ES-I3 (cell line): Measurements from ENCODE around the gene ATIC.

Experiments used
- H3K36me3 ChIP-seq: 2 replicates; pipeline ENCODE4 v1.6.1; 2013; ENCODE audit warnings: mild to moderate bottlenecking, low read length, control low read depth, moderate library complexity; ENCODE audit not compliant: insufficient read depth
- H3K4me1 ChIP-seq: 2 replicates; pipeline ENCODE4 v1.6.1; 2013; ENCODE audit warnings: mild to moderate bottlenecking, control low read depth, low read length; ENCODE audit not compliant: insufficient read depth
- H3K9ac ChIP-seq: 2 replicates; pipeline ENCODE4 v1.6.1; 2013; ENCODE audit warnings: low read depth, mild to moderate bottlenecking, low read length, moderate library complexity
- H3K9me3 ChIP-seq: 2 replicates; pipeline ENCODE4 v1.6.1; 2013; ENCODE audit warnings: mild to moderate bottlenecking, low read length, moderate library complexity; ENCODE audit not compliant: control insufficient read depth, insufficient read depth

ATIC gene

GRCh38 chr2:215382480-215382879, 70.6 kb downstream of the ATIC start:
- Histone ChIP-seq H3K9me3 (no peaks in the 10 kb centered on the region), H3K4me1 (no peaks in the 10 kb centered on the region), H3K9ac (no peak overlapping the region), H3K36me3 (peaks cover 15% of the 10 kb centered on the region)

- Histone ChIP-seq H3K36me3 (peaks cover 15% of the 10 kb centered on the region), H3K4me1 (peaks cover 9% of the 10 kb centered on the region), H3K9ac (no peak overlapping the region), H3K9me3 (no peaks in the 10 kb centered on the region)
These were observed 71.9 kb downstream of the ATIC start for GRCh38 chr2:215383652-215384279.

- Histone ChIP-seq H3K9me3 (no peaks in the 10 kb centered on the region), H3K4me1 (peaks cover 9% of the 10 kb centered on the region), H3K36me3 (peaks cover 11% of the 10 kb centered on the region), H3K9ac (no peak overlapping the region)
These were observed 72.9 kb downstream of the ATIC start for GRCh38 chr2:215384710-215385109.

GRCh38 chr2:215386566-215386965, 74.7 kb downstream of the ATIC start:
- no peak overlapping the region for H3K9ac ChIP-seq
- H3K9me3 ChIP-seq: no peaks in the 10 kb centered on the region
- H3K4me1 ChIP-seq: peaks cover 9% of the 10 kb centered on the region
- peaks cover 6% of the 10 kb centered on the region for H3K36me3 ChIP-seq

- Histone ChIP-seq H3K4me1 (peaks cover 9% of the 10 kb centered on the region), H3K9me3 (no peaks in the 10 kb centered on the region), H3K36me3 (peaks cover 5% of the 10 kb centered on the region), H3K9ac (no peak overlapping the region)
These were observed 76.3 kb downstream of the ATIC start for GRCh38 chr2:215388002-215388728.

- Histone ChIP-seq H3K4me1 (peaks cover 9% of the 10 kb centered on the region), H3K36me3 (peaks cover 13% of the 10 kb centered on the region)
These were observed 78.7 kb downstream of the ATIC start for GRCh38 chr2:215390550-215390913.

GRCh38 chr2:215391531-215391930, 79.7 kb downstream of the ATIC start:
- H3K9ac ChIP-seq: no peak overlapping the region
- peaks cover 13% of the 10 kb centered on the region for H3K36me3 ChIP-seq
- no peaks in the 10 kb centered on the region for H3K9me3 ChIP-seq
- H3K4me1 ChIP-seq: peaks cover 9% of the 10 kb centered on the region

More at GRCh38 chr2:215390550-215390913, 78.7 kb downstream of the ATIC start:
- Histone ChIP-seq H3K9me3 (no peaks in the 10 kb centered on the region), H3K9ac (no peak overlapping the region)

- Histone ChIP-seq H3K36me3 (peaks cover 13% of the 10 kb centered on the region), H3K4me1 (peaks cover 9% of the 10 kb centered on the region), H3K9me3 (no peaks in the 10 kb centered on the region), H3K9ac (no peak overlapping the region)
These were observed 80.3 kb downstream of the ATIC start for GRCh38 chr2:215392164-215392563.

GRCh38 chr2:215392687-215393270, 80.9 kb downstream of the ATIC start:
- Histone ChIP-seq H3K9me3 (no peaks in the 10 kb centered on the region), H3K4me1 (peaks cover 11% of the 10 kb centered on the region), H3K9ac (no peak overlapping the region), H3K36me3 (peaks cover 13% of the 10 kb centered on the region)

- Histone ChIP-seq H3K4me1 (peaks cover 3% of the 10 kb centered on the region; the same call in 1 of the 2 replicates), H3K9me3 (no peaks in the 10 kb centered on the region), H3K36me3 (peaks cover 14% of the 10 kb centered on the region), H3K9ac (no peak overlapping the region)
These were observed 82.4 kb downstream of the ATIC start for GRCh38 chr2:215394102-215394805.

- Histone ChIP-seq H3K9ac (no peak overlapping the region), H3K9me3 (no peaks in the 10 kb centered on the region), H3K4me1 (peaks cover 3% of the 10 kb centered on the region; the same call in 1 of the 2 replicates), H3K36me3 (peaks cover 17% of the 10 kb centered on the region)
These were observed 84.0 kb downstream of the ATIC start for GRCh38 chr2:215395687-215396460.

GRCh38 chr2:215396595-215397313, 84.9 kb downstream of the ATIC start:
- no peaks in the 10 kb centered on the region for H3K9me3 ChIP-seq
- H3K36me3 ChIP-seq: peaks cover 17% of the 10 kb centered on the region
- peaks cover 3% of the 10 kb centered on the region; the same call in 1 of the 2 replicates for H3K4me1 ChIP-seq
- H3K9ac ChIP-seq: no peak overlapping the region

GRCh38 chr2:215397632-215398341, 85.9 kb downstream of the ATIC start:
- Histone ChIP-seq H3K9me3 (no peaks in the 10 kb centered on the region), H3K36me3 (peaks cover 12% of the 10 kb centered on the region), H3K4me1 (peaks cover 3% of the 10 kb centered on the region; the same call in 1 of the 2 replicates), H3K9ac (no peak overlapping the region)
